ENCODE data around the gene CCSER1. TPM values are rescaled to one million over a fixed set of nuclear protein-coding genes. Genes with fewer than 3 reads are reported as not detected.
"Not testable (repeated sequence)": the region's sequence is repeated elsewhere in the genome, so short reads cannot be mapped to it uniquely, and the experiment has no call there.

Gene CCSER1
- polyA plus RNA-seq, 3 donors from 2014 or later: 0.13 to 0.99 (median 0.90) TPM

GRCh38 chr4:91065117-91065516 is 937.9 kb downstream of the CCSER1 start:
- H3K4me1 Mint-ChIP-seq: no peaks in the 10 kb centered on the region
- no peak overlapping the region for H3K4me3 Mint-ChIP-seq
- peaks cover 0 to 14% (median 4%) of the 10 kb centered on the region in 6 donors for H3K9me3 Mint-ChIP-seq
- no peaks in the 10 kb centered on the region for H3K36me3 Mint-ChIP-seq
- DNase-seq: no peak
- no peaks in the 10 kb centered on the region for H3K27me3 Mint-ChIP-seq (ENCODE audit: low read depth in 3 of 3)
- H3K27ac Mint-ChIP-seq: no peak overlapping the region

DNA sequence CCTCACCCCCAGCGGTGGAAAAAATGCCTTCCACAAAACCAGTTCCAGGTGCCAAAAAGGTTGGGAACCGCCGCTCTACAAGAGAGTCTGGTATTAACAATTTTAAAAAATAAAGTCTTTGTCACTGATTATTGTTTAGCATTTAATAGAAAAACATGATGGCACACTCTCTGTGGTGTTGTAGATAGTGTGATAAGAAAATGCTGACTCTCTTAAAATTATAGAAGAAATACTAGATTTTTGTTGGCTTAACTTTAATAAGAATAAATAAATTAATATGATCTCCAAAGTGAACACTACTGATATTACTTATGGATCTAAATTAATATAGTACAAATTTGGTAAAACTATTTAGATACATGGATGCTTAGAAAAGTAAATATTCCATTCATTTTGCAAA is 943.5 kb downstream of the CCSER1 start:
- peaks cover 0 to 19% (median 7%) of the 10 kb centered on the region in 6 donors for H3K9me3 Mint-ChIP-seq
- no peaks in the 10 kb centered on the region for H3K27me3 Mint-ChIP-seq (ENCODE audit: low read depth in 3 of 3)
- no peaks in the 10 kb centered on the region for H3K4me1 Mint-ChIP-seq
- no peaks in the 10 kb centered on the region for H3K36me3 Mint-ChIP-seq
- DNase-seq: no peak
- no peak overlapping the region for H3K27ac Mint-ChIP-seq
- no peak overlapping the region for H3K4me3 Mint-ChIP-seq

DNA sequence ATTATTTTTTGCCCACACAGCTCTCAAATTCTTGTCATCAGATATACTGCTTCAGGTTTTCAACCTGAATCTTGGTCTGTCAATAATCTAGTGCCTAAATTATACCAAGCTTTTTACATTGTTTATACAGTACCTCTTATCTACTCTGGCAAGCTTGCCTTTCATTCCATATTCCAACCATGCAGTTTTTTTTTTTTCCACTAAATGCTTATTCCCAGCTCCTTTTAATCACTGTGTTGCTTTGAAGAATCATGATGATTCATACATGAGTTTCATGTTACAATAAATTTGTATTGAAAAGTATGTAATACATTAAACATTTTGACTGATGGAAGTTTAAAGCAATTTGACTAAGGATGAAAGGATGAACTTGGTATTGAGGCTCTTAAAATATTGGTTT is 949.0 kb downstream of the CCSER1 start:
- DNase-seq: no peak
- Mint-ChIP-seq H3K27ac (no peak overlapping the region), H3K4me3 (no peak overlapping the region), H3K4me1 (no peaks in the 10 kb centered on the region), H3K9me3 (peaks cover 12 to 48% (median 31%) of the 10 kb centered on the region in 6 donors), H3K36me3 (no peaks in the 10 kb centered on the region), H3K27me3 (ENCODE audit: low read depth in 3 of 3) (peaks cover 0 to 1% (median 0%) of the 10 kb centered on the region in 3 donors)

- Mint-ChIP-seq H3K27me3 (ENCODE audit: low read depth in 3 of 3) (peaks cover 0 to 5% (median 0%) of the 10 kb centered on the region in 3 donors), H3K4me1 (no peaks in the 10 kb centered on the region), H3K9me3 (peaks cover 5 to 30% (median 13%) of the 10 kb centered on the region in 6 donors), H3K27ac (no peak overlapping the region), H3K4me3 (no peak overlapping the region), H3K36me3 (no peaks in the 10 kb centered on the region)
- DNase-seq: no peak
Observed at GRCh38 chr4:91085961-91086360, 958.8 kb downstream of the CCSER1 start.

DNA sequence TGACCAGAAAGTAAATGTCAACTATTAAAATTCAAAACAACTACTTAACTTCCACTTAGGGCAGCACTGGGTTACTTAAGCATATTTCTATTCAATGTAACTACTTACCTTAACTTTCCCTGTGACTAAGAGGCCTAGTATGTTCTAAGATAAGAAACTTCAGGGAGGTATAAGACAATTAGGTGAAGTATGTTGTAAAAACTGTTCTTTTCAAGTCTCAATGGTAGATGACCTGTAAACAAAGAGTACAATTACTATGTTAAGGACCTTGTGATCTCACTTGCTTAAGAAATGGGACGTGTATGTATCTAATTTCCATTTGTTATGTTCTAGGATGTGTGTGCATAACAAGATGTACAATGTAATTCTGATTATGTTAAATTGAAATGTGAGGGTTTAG is 960.5 kb downstream of the CCSER1 start:
- Mint-ChIP-seq H3K27me3 (ENCODE audit: low read depth in 3 of 3) (no peaks in the 10 kb centered on the region), H3K27ac (no peak overlapping the region), H3K4me1 (no peaks in the 10 kb centered on the region), H3K36me3 (no peaks in the 10 kb centered on the region), H3K9me3 (peaks cover 5 to 40% (median 16%) of the 10 kb centered on the region in 6 donors), H3K4me3 (no peak overlapping the region)
- no peak for DNase-seq

GRCh38 chr4:91089178-91089577 is 962.0 kb downstream of the CCSER1 start:
- H3K27ac Mint-ChIP-seq: no peak overlapping the region
- peaks cover 3 to 50% (median 19%) of the 10 kb centered on the region in 6 donors for H3K9me3 Mint-ChIP-seq
- H3K4me1 Mint-ChIP-seq: no peaks in the 10 kb centered on the region
- no peaks in the 10 kb centered on the region for H3K27me3 Mint-ChIP-seq (ENCODE audit: low read depth in 3 of 3)
- H3K36me3 Mint-ChIP-seq: no peaks in the 10 kb centered on the region
- DNase-seq: no peak
- no peak overlapping the region for H3K4me3 Mint-ChIP-seq

DNA sequence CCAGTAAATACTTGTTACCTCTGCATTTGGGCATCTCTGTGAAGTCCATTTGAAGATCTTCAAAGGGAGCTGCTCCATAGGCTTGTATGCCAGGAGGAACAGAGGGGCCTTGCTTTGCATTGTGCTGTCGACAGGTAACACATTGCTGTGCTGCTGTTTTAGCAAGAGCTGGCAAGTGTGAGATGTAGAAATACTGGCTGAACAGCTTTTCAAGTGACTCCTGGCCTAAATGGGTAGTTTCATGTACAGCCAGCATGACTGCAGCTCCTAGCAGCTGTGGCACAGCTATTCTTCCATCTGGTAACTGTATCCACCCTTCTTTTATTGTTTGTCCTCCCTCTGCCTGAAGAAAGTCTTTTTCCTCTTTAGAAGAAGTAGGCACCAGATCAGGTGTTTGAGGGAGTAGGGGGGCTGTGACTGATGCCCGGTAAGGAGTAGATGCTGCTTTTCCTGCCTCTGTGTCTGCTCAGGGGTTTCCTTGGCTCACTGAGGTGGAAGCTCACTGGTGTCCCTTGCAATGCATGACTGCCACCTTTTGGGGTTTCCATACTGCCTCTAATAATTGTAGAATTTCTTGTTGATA is 965.3 kb downstream of the CCSER1 start:
- Mint-ChIP-seq H3K27ac (no peak overlapping the region), H3K4me3 (no peak overlapping the region), H3K36me3 (peaks cover 0 to 3% (median 0%) of the 10 kb centered on the region in 3 donors), H3K9me3 (peaks cover 2 to 54% (median 28%) of the 10 kb centered on the region in 6 donors), H3K27me3 (ENCODE audit: low read depth in 3 of 3) (no peaks in the 10 kb centered on the region), H3K4me1 (no peaks in the 10 kb centered on the region)
- DNase-seq: no peak

- DNase-seq; H3K4me3 Mint-ChIP-seq; H3K27me3 Mint-ChIP-seq (ENCODE audit: low read depth in 3 of 3); H3K36me3 Mint-ChIP-seq; H3K4me1 Mint-ChIP-seq; H3K27ac Mint-ChIP-seq: not testable (repeated sequence)
- H3K9me3 Mint-ChIP-seq: peaks cover 2 to 52% (median 27%) of the 10 kb centered on the region in 6 donors
Observed at GRCh38 chr4:91094220-91094619, 967.0 kb downstream of the CCSER1 start.

DNA sequence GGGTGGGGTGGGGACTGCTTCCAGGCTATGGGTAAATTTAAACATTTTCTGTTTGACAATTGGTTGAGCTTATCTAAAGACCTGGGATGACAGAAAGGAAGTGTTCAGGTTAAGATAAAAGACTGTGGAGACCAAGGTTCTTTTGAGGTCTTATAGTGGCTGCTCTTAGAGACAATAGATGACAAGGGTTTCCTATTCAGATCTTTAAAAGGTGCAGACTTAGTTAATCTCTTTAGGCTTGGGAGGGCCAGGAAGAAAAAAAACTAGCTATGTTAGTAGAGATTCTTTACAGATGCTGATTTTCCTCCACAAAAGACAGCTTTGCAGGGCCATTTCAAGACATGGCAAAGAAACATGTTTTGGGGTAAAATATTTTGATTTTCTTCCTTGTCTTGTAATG is 972.5 kb downstream of the CCSER1 start:
- peaks cover 20 to 64% (median 25%) of the 10 kb centered on the region in 6 donors for H3K9me3 Mint-ChIP-seq
- no peak overlapping the region for H3K4me3 Mint-ChIP-seq
- no peaks in the 10 kb centered on the region for H3K4me1 Mint-ChIP-seq
- no peaks in the 10 kb centered on the region for H3K27me3 Mint-ChIP-seq (ENCODE audit: low read depth in 3 of 3)
- H3K36me3 Mint-ChIP-seq: peaks cover 0 to 3% (median 0%) of the 10 kb centered on the region in 3 donors
- no peak for DNase-seq
- H3K27ac Mint-ChIP-seq: no peak overlapping the region

GRCh38 chr4:91108751-91109150 is 981.6 kb downstream of the CCSER1 start:
- no peaks in the 10 kb centered on the region for H3K27me3 Mint-ChIP-seq (ENCODE audit: low read depth in 3 of 3)
- H3K36me3 Mint-ChIP-seq: no peaks in the 10 kb centered on the region
- no peak overlapping the region for H3K27ac Mint-ChIP-seq
- no peak for DNase-seq
- H3K9me3 Mint-ChIP-seq: peaks cover 11 to 31% (median 22%) of the 10 kb centered on the region in 6 donors
- no peak overlapping the region for H3K4me3 Mint-ChIP-seq
- H3K4me1 Mint-ChIP-seq: no peaks in the 10 kb centered on the region

GRCh38 chr4:91111556-91111955 is 984.4 kb downstream of the CCSER1 start:
- H3K4me3 Mint-ChIP-seq: no peak overlapping the region
- no peak overlapping the region for H3K27ac Mint-ChIP-seq

DNA sequence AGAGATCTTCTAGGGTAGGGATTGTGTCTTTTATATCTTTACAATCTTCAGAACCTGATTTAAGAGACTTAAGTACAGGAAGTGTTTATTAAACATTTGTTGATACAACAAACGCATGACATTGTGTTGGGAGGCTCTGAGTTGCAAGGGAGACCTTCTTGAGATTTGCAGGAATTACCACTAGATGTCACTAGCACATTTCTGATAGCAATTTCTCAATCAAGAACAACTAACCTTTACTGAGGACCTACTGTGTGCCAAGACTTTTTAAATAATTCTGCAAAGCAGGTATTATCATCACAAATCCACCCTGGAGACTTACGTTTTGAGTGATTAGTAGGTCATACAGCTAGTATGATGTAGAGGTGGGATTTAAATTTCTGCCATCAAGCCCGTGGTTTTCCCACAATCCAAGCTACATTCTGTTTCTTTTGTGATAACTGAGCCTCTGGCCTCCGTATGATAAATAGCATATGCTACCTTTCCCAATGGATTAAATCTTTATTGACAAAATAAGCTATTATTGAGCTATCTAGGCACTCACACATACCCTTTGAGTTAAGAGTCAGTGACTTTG is 986.0 kb downstream of the CCSER1 start:
- no peak for DNase-seq
- H3K9me3 Mint-ChIP-seq: peaks cover 0 to 11% (median 2%) of the 10 kb centered on the region in 6 donors
- no peak overlapping the region for H3K27ac Mint-ChIP-seq
- no peaks in the 10 kb centered on the region for H3K4me1 Mint-ChIP-seq
- no peak overlapping the region for H3K4me3 Mint-ChIP-seq
- H3K27me3 Mint-ChIP-seq (ENCODE audit: low read depth in 3 of 3): no peaks in the 10 kb centered on the region
- H3K36me3 Mint-ChIP-seq: no peaks in the 10 kb centered on the region

More at GRCh38 chr4:91111556-91111955, 984.4 kb downstream of the CCSER1 start:
- Mint-ChIP-seq H3K4me1 (no peaks in the 10 kb centered on the region), H3K27me3 (ENCODE audit: low read depth in 3 of 3) (no peaks in the 10 kb centered on the region), H3K9me3 (peaks cover 0 to 13% (median 6%) of the 10 kb centered on the region in 6 donors), H3K36me3 (no peaks in the 10 kb centered on the region)
- DNase-seq: no peak

- no peak for DNase-seq
- no peak overlapping the region for H3K4me3 Mint-ChIP-seq
- H3K9me3 Mint-ChIP-seq: peaks cover 0 to 10% (median 2%) of the 10 kb centered on the region in 6 donors
- no peaks in the 10 kb centered on the region for H3K4me1 Mint-ChIP-seq
- H3K27ac Mint-ChIP-seq: no peak overlapping the region
- H3K27me3 Mint-ChIP-seq (ENCODE audit: low read depth in 3 of 3): no peaks in the 10 kb centered on the region
- no peaks in the 10 kb centered on the region for H3K36me3 Mint-ChIP-seq
Observed at GRCh38 chr4:91114386-91114785, 987.2 kb downstream of the CCSER1 start.

- no peak overlapping the region for H3K27ac Mint-ChIP-seq
- no peaks in the 10 kb centered on the region for H3K27me3 Mint-ChIP-seq (ENCODE audit: low read depth in 3 of 3)
- peaks cover 0 to 19% (median 7%) of the 10 kb centered on the region in 6 donors for H3K9me3 Mint-ChIP-seq
- no peak for DNase-seq
- H3K4me3 Mint-ChIP-seq: no peak overlapping the region
- no peaks in the 10 kb centered on the region for H3K4me1 Mint-ChIP-seq
- no peaks in the 10 kb centered on the region for H3K36me3 Mint-ChIP-seq
Observed at GRCh38 chr4:91116861-91117260, 989.7 kb downstream of the CCSER1 start.

DNA sequence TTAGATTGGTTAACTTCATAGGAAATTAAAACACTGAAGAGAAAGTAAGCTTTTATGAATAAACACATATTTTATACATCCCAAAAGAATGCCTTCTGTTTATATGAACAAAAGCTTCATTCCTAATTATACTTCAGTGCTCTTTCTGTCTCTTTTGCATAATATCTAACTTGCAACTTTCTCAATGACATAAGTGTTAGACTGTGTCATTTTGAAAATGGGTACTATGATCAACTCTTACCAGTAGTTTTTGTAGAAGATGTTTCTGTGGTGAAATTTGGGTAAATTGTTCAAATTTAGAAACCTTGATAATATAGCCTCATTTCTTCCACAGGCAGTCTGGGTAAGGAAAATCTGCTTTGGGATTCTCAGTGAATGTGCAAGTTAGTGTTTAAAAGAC is 991.4 kb downstream of the CCSER1 start:
- no peaks in the 10 kb centered on the region for H3K4me1 Mint-ChIP-seq
- H3K27me3 Mint-ChIP-seq (ENCODE audit: low read depth in 3 of 3): no peaks in the 10 kb centered on the region
- H3K9me3 Mint-ChIP-seq: peaks cover 0 to 28% (median 7%) of the 10 kb centered on the region in 6 donors
- no peak for DNase-seq
- H3K4me3 Mint-ChIP-seq: no peak overlapping the region
- no peaks in the 10 kb centered on the region for H3K36me3 Mint-ChIP-seq
- no peak overlapping the region for H3K27ac Mint-ChIP-seq

Data from immature natural killer cell (primary cell).